B cell (primary cell): ENCODE data around the gene SETD6.

Source experiments
- CTCF ChIP-seq: fragments of 200-600 bp; IDR thresholded peaks from one replicate; pipeline ENCODE4 v1.8.0; 2022; ENCODE audit warnings: antibody characterized with exemption, mild to moderate bottlenecking
- EZH2 ChIP-seq: IDR thresholded peaks from 2 replicates; pipeline ENCODE4 v1.6.1; 2012; ENCODE audit warnings: borderline replicate concordance, low read depth, mild to moderate bottlenecking, moderate library complexity, low read length; ENCODE audit not compliant: insufficient read depth, poor library complexity, severe bottlenecking

DNA sequence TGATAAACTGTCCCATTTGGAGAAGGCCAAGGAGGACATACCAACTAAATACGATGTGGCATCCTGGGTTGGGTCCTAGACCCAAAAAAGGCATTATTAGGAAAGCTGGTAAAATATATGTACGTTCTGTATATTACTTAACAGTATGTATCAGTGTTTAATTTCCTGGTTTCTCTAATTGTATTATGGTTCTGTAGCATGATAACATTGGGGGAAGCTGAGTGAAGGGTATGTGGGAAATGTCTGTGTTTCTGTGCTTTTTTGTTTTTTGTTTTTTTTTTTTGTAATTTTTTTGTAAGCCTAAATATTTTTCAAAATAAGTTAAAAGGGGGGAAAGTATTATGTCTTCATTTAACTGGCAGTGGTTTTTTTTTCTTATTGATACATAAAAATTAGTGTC lies 36.9 kb upstream of the SETD6 start:
- TF ChIP-seq CTCF (no peak), EZH2 (no peak)
